LNCAP (cell line): ENCODE measurements around the gene PJA1.

Experiments
- CTCF ChIP-seq: fragments of 450-650 bp; IDR thresholded peaks from 2 replicates; pipeline ENCODE4 v1.5.1; 2017; ENCODE audit warnings: mild to moderate bottlenecking

Gene PJA1

GRCh38 chrX:69119122-69119521 lies 46.1 kb downstream of the PJA1 start:
- TF ChIP-seq CTCF = no peak

- no peak for TF ChIP-seq CTCF
These were observed 47.3 kb downstream of the PJA1 start for GRCh38 chrX:69117876-69118526.

- TF ChIP-seq CTCF = no peak
These were observed 49.2 kb downstream of the PJA1 start for GRCh38 chrX:69116077-69116476.

- no peak for TF ChIP-seq CTCF
These were observed 51.5 kb downstream of the PJA1 start for GRCh38 chrX:69113723-69114122.
